ENCODE measurements around the gene GGCX.

GGCX gene

GRCh38 chr2:85598594-85599340, 37.5 kb upstream of the GGCX start:
- no peak for DNase-seq
- Histone ChIP-seq H3K27ac (ENCODE audit: insufficient read depth in 1 of 2, low read depth in 1 of 2, low read length in 2 of 2, poor library complexity in 1 of 2, severe bottlenecking in 2 of 2) (no peak overlapping the region), H3K36me3 (ENCODE audit: control insufficient read depth in 4 of 4, insufficient read depth in 4 of 4, low read length in 3 of 4) (peaks cover 8 to 33% (median 26%) of the 10 kb centered on the region in 4 experiments), H3K9me3 (ENCODE audit: control extremely low read depth in 1 of 5, control insufficient read depth in 4 of 5, insufficient read depth in 2 of 5, low read depth in 1 of 5, low read length in 4 of 5) (no peaks in the 10 kb centered on the region), H3K4me3 (ENCODE audit: control insufficient read depth in 1 of 7, extremely low read depth in 1 of 7, insufficient read depth in 4 of 7, low read depth in 2 of 7, low read length in 6 of 7) (no peak overlapping the region), H3K4me1 (ENCODE audit: control extremely low read depth in 1 of 4, control insufficient read depth in 4 of 4, insufficient read depth in 4 of 4, low read length in 3 of 4) (peaks cover 10 to 42% (median 39%) of the 10 kb centered on the region in 4 experiments), H3K27me3 (replicated peaks in 2 of 5; ENCODE audit: control insufficient read depth in 4 of 5, insufficient read depth in 5 of 5, low read length in 4 of 5) (no peaks in the 10 kb centered on the region)
- ChIA-PET POLR2A (no interaction called here), CTCF (interaction anchor here (1.6 kb wide), 1 partner anchor 11 kb away, joined by 6 read pairs; no protein-coding TSS in a partner anchor)
- 96% methylated on average over 6 of the region's 14 CpGs for WGBS (ENCODE audit: insufficient coverage)

DNA sequence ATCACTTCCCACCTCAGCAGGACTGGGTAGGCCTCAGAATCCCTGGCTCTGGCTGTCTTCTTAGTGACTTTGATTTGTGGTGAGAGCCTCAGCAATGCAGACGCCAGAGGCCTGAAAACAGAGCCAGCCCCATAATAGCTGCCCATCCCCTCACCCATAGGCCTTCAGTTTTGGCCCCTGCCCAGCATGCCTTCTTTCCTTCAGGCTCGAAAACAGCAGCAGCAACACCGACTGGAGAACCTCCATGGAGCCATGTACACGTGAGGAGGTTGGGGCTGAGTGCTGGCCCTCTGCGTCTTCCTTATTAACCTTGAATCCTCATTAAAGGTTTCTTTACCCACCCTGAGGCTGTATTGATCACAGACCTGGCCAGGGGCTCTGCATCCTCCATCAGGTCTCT, 35.9 kb upstream of the GGCX start:
- Histone ChIP-seq H3K4me1 (ENCODE audit: control extremely low read depth in 1 of 4, control insufficient read depth in 4 of 4, insufficient read depth in 4 of 4, low read length in 3 of 4) (peaks cover 6 to 33% (median 31%) of the 10 kb centered on the region in 4 experiments), H3K27ac (ENCODE audit: insufficient read depth in 1 of 2, low read depth in 1 of 2, low read length in 2 of 2, poor library complexity in 1 of 2, severe bottlenecking in 2 of 2) (no peak overlapping the region), H3K9me3 (ENCODE audit: control extremely low read depth in 1 of 5, control insufficient read depth in 4 of 5, insufficient read depth in 2 of 5, low read depth in 1 of 5, low read length in 4 of 5) (no peaks in the 10 kb centered on the region), H3K36me3 (ENCODE audit: control insufficient read depth in 4 of 4, insufficient read depth in 4 of 4, low read length in 3 of 4) (peaks cover 8 to 33% (median 29%) of the 10 kb centered on the region in 4 experiments), H3K4me3 (ENCODE audit: control insufficient read depth in 1 of 7, extremely low read depth in 1 of 7, insufficient read depth in 4 of 7, low read depth in 2 of 7, low read length in 6 of 7) (no peak overlapping the region), H3K27me3 (replicated peaks in 2 of 5; ENCODE audit: control insufficient read depth in 4 of 5, insufficient read depth in 5 of 5, low read length in 4 of 5) (no peaks in the 10 kb centered on the region)
- ChIA-PET CTCF (interaction anchor here (1.1 to 1.5 kb wide), 5 partner anchors 9 to 47 kb away, joined by 3 read pairs; partner anchors contain the start of gene C2orf68), POLR2A (interaction anchor here (1.2 to 1.5 kb wide), 2 partner anchors 10 to 12 kb away, joined by 3 to 5 read pairs; no protein-coding TSS in a partner anchor)
- 87% methylated on average over 5 of the region's 5 CpGs for WGBS (ENCODE audit: insufficient coverage)
- DNase-seq: no peak

DNA sequence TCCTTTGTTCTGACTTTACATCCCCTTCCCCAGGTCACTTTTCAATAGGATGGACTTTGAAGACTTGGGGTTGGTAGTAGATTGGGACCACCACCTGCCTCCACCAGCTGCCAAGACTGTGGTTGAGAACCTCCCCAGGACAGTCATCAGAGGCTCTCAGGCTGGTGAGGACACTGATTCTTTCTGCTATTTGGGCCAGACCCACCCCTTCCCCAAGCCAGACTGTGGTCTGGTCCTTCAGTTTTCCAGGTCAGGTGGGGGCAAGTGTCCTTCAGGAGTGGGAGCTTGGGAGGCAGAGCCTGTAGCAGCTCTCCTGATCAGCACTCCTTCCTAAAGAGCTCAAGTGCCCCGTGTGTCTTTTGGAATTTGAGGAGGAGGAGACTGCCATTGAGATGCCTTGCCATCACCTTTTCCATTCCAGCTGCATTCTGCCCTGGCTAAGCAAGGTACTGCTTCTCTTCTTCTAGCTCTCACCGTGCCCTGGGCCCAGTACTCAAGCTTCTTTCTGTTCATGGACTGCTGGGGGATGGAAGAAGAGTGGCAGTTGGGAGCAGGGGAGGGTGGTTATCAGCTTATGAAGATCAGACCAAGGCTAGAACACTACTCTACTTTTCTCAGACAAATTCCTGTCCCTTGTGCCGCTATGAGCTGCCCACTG, 35.3 kb upstream of the GGCX start:
- H3K9me3 ChIP-seq (ENCODE audit: control extremely low read depth in 1 of 5, control insufficient read depth in 4 of 5, insufficient read depth in 2 of 5, low read depth in 1 of 5, low read length in 4 of 5): no peaks in the 10 kb centered on the region
- peak overlapping the region; percentile 87 to 95 for H3K27ac ChIP-seq (ENCODE audit: insufficient read depth in 1 of 2, low read depth in 1 of 2, low read length in 2 of 2, poor library complexity in 1 of 2, severe bottlenecking in 2 of 2)
- WGBS (ENCODE audit: insufficient coverage): 72% methylated on average over 2 of the region's 3 CpGs
- DNase-seq: no peak
- no peaks in the 10 kb centered on the region for H3K27me3 ChIP-seq (replicated peaks in 2 of 5; ENCODE audit: control insufficient read depth in 4 of 5, insufficient read depth in 5 of 5, low read length in 4 of 5)
- CTCF ChIA-PET: interaction anchor here (0.8 to 1.5 kb wide), 5 partner anchors 10 to 46 kb away, joined by 3 to 4 read pairs (median 3); partner anchors contain the start of gene C2orf68
- peak overlapping the region in 6 of 7 experiments; percentile 89 to 98 (median 94) for H3K4me3 ChIP-seq (ENCODE audit: control insufficient read depth in 1 of 7, extremely low read depth in 1 of 7, insufficient read depth in 4 of 7, low read depth in 2 of 7, low read length in 6 of 7)
- H3K4me1 ChIP-seq (ENCODE audit: control extremely low read depth in 1 of 4, control insufficient read depth in 4 of 4, insufficient read depth in 4 of 4, low read length in 3 of 4): peaks cover 6 to 28% (median 25%) of the 10 kb centered on the region in 4 experiments
- H3K36me3 ChIP-seq (ENCODE audit: control insufficient read depth in 4 of 4, insufficient read depth in 4 of 4, low read length in 3 of 4): peaks cover 8 to 36% (median 31%) of the 10 kb centered on the region in 4 experiments
- POLR2A ChIA-PET: interaction anchor here (1.2 to 1.9 kb wide), 4 partner anchors 9 to 34 kb away, joined by 3 to 14 read pairs (median 5); partner anchors contain the start of genes C2orf68 and GGCX

- H3K36me3 ChIP-seq (ENCODE audit: control insufficient read depth in 4 of 4, insufficient read depth in 4 of 4, low read length in 3 of 4): peaks cover 8 to 37% (median 33%) of the 10 kb centered on the region in 4 experiments
- H3K4me3 ChIP-seq (ENCODE audit: control insufficient read depth in 1 of 7, extremely low read depth in 1 of 7, insufficient read depth in 4 of 7, low read depth in 2 of 7, low read length in 6 of 7): peak overlapping the region; percentile 89 to 98 (median 95)
- WGBS (ENCODE audit: insufficient coverage): 15% methylated on average over 3 of the region's 10 CpGs
- peaks cover 9 to 31% (median 29%) of the 10 kb centered on the region in 4 experiments for H3K4me1 ChIP-seq (ENCODE audit: control extremely low read depth in 1 of 4, control insufficient read depth in 4 of 4, insufficient read depth in 4 of 4, low read length in 3 of 4)
- no peaks in the 10 kb centered on the region for H3K27me3 ChIP-seq (replicated peaks in 2 of 5; ENCODE audit: control insufficient read depth in 4 of 5, insufficient read depth in 5 of 5, low read length in 4 of 5)
- DNase-seq: no peak
- peak overlapping the region; percentile 87 to 95 for H3K27ac ChIP-seq (ENCODE audit: insufficient read depth in 1 of 2, low read depth in 1 of 2, low read length in 2 of 2, poor library complexity in 1 of 2, severe bottlenecking in 2 of 2)
- H3K9me3 ChIP-seq (ENCODE audit: control extremely low read depth in 1 of 5, control insufficient read depth in 4 of 5, insufficient read depth in 2 of 5, low read depth in 1 of 5, low read length in 4 of 5): no peaks in the 10 kb centered on the region
- ChIA-PET CTCF (interaction anchor here (0.8 to 1.5 kb wide), 4 partner anchors 9 to 46 kb away, joined by 3 to 4 read pairs (median 4); no protein-coding TSS in a partner anchor), POLR2A (interaction anchor here (0.6 to 1.9 kb wide), 6 partner anchors 9 to 186 kb away, joined by 3 to 14 read pairs (median 4); partner anchors contain the start of genes C2orf68, CAPG and GGCX)
Measured at GRCh38 chr2:85596026-85596333, 34.7 kb upstream of the GGCX start.

DNA sequence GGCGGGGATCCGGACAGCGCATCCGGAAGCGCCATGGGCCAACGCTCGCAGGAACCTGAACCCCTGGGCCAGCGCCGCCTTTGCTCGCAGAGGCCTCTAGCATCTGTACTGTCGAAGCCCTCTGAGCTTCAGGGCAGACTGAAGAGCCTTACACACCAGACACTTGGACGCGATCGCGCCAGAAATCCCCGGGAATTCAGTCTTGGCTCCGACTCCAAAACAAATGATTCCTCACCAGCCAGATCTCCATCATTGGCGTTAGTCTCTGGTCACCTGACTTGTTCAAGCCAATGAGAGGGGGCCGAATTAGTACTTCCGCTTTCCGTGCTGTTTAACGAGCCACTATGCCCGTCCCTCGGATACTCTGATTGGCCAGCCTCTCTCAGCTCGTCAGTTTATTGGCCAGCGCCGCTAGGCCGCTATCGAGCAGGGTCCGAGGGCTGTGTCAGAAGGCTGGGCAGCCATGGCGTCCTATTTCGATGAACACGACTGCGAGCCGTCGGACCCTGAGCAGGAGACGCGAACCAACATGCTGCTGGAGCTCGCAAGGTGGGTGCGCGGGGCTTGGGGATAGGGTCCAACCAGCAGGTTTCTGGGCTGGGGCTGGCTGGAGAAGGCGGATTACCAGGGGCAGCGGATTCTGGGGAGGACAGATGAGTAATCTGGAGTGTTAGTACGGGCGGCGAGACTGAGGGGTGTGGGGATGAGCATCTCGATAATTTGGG, 34.2 kb upstream of the GGCX start, which contains the start of gene RNF181:
Gene RNF181, plus strand, starts transcription at position 445 of the 725 bp plus-strand sequence. Its CDS starts 19 bp downstream, at position 464.
- POLR2A ChIA-PET: interaction anchor here (0.6 to 1.9 kb wide), 7 partner anchors 8 to 185 kb away, joined by 3 to 14 read pairs (median 5); partner anchors contain the start of genes C2orf68, CAPG and GGCX
- Histone ChIP-seq H3K27me3 (replicated peaks in 2 of 5; ENCODE audit: control insufficient read depth in 4 of 5, insufficient read depth in 5 of 5, low read length in 4 of 5) (no peaks in the 10 kb centered on the region), H3K27ac (ENCODE audit: insufficient read depth in 1 of 2, low read depth in 1 of 2, low read length in 2 of 2, poor library complexity in 1 of 2, severe bottlenecking in 2 of 2) (peak within 1 kb of the TSS; percentile 87 to 95), H3K36me3 (ENCODE audit: control insufficient read depth in 4 of 4, insufficient read depth in 4 of 4, low read length in 3 of 4) (peaks cover 8 to 37% (median 33%) of the 10 kb centered on the region in 4 experiments), H3K4me3 (ENCODE audit: control insufficient read depth in 1 of 7, extremely low read depth in 1 of 7, insufficient read depth in 4 of 7, low read depth in 2 of 7, low read length in 6 of 7) (peak within 1 kb of the TSS; percentile 89 to 98 (median 95)), H3K4me1 (ENCODE audit: control extremely low read depth in 1 of 4, control insufficient read depth in 4 of 4, insufficient read depth in 4 of 4, low read length in 3 of 4) (peaks cover 13 to 36% (median 34%) of the 10 kb centered on the region in 4 experiments), H3K9me3 (ENCODE audit: control extremely low read depth in 1 of 5, control insufficient read depth in 4 of 5, insufficient read depth in 2 of 5, low read depth in 1 of 5, low read length in 4 of 5) (no peaks in the 10 kb centered on the region)
- DNase-seq: peak; percentile 97 to 98 (median 98)
- CTCF ChIA-PET: interaction anchor here (0.8 to 1.5 kb wide), 9 partner anchors 8 to 45 kb away, joined by 3 to 6 read pairs (median 3); partner anchors contain the start of genes C2orf68 and VAMP8
- under 1% methylated on average over 35 of the region's 47 CpGs for WGBS (ENCODE audit: insufficient coverage)

DNA sequence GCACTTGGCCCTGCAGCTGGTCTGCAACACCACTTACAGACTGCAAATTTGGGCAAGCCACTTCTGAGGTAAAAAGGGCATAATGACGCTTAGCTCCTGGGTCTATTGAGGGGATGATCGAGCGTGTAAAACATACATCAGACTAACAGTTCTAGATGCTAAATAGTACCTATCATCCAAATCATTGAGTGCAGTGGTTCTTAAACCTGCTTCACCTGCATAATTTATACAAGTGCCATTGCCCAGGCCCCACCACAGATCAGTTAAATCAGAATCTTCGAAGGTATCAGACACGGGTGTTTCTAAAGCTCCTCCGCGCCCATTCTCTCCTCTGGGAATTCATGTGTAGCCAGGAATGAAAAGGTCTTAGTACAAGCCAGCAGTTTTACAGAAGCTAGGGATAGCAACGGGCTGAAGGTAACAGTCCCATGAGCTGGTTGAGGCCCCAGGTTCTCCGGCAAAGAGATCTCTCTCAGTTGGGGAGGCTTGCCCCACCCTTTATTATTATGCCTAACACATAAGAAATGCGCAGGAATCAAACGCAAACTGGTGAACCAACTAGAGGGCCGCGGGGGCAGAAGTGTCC, 33.5 kb upstream of the GGCX start:
- 40% methylated on average over 9 of the region's 13 CpGs for WGBS (ENCODE audit: insufficient coverage)
- Histone ChIP-seq H3K27ac (ENCODE audit: insufficient read depth in 1 of 2, low read depth in 1 of 2, low read length in 2 of 2, poor library complexity in 1 of 2, severe bottlenecking in 2 of 2) (peak overlapping the region; percentile 87 to 95), H3K4me3 (ENCODE audit: control insufficient read depth in 1 of 7, extremely low read depth in 1 of 7, insufficient read depth in 4 of 7, low read depth in 2 of 7, low read length in 6 of 7) (peak overlapping the region; percentile 89 to 98 (median 95)), H3K27me3 (replicated peaks in 2 of 5; ENCODE audit: control insufficient read depth in 4 of 5, insufficient read depth in 5 of 5, low read length in 4 of 5) (no peaks in the 10 kb centered on the region), H3K9me3 (ENCODE audit: control extremely low read depth in 1 of 5, control insufficient read depth in 4 of 5, insufficient read depth in 2 of 5, low read depth in 1 of 5, low read length in 4 of 5) (no peaks in the 10 kb centered on the region), H3K36me3 (ENCODE audit: control insufficient read depth in 4 of 4, insufficient read depth in 4 of 4, low read length in 3 of 4) (peaks cover 8 to 34% (median 28%) of the 10 kb centered on the region in 4 experiments), H3K4me1 (ENCODE audit: control extremely low read depth in 1 of 4, control insufficient read depth in 4 of 4, insufficient read depth in 4 of 4, low read length in 3 of 4) (peaks cover 17 to 42% (median 40%) of the 10 kb centered on the region in 4 experiments)
- no peak for DNase-seq
- ChIA-PET CTCF (interaction anchor here (0.7 to 1.4 kb wide), 8 partner anchors 11 to 179 kb away, joined by 3 to 6 read pairs (median 3); partner anchors contain the start of genes C2orf68 and VAMP8), POLR2A (interaction anchor here (0.9 to 1.9 kb wide), 4 partner anchors 9 to 43 kb away, joined by 3 to 14 read pairs (median 5); partner anchors contain the start of gene GGCX)

Data from common myeloid progenitor, CD34-positive (primary cell).